ENCODE measurements around the gene TPSAB1. TPM values are rescaled to one million over a fixed set of nuclear protein-coding genes. Genes with fewer than 3 reads are reported as not detected.

Gene TPSAB1
- polyA plus RNA-seq, 3 donors = not detected

DNA sequence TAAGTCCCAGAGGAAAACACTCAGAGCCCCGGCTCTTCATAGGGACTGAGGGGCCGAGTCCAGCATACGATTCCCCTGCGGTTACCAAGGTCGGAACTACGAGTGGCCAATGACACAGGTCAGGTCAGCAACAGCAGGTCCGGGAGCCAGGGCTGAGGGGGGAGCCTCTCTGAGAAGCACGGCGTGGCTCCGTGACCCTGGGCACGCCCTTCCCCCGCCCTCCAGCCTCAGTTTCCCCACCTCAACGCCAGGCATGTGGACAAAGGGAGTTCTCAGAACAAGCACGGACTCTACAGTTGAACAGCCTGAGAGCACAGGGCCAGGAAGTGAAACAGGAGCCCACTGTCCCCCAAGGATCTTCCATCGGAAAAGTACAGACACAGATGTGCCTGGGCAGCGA lies 41.0 kb downstream of the TPSAB1 start:
- no peak for DNase-seq (ENCODE audit: low read depth in 3 of 3, low spot score in 2 of 3)

DNA sequence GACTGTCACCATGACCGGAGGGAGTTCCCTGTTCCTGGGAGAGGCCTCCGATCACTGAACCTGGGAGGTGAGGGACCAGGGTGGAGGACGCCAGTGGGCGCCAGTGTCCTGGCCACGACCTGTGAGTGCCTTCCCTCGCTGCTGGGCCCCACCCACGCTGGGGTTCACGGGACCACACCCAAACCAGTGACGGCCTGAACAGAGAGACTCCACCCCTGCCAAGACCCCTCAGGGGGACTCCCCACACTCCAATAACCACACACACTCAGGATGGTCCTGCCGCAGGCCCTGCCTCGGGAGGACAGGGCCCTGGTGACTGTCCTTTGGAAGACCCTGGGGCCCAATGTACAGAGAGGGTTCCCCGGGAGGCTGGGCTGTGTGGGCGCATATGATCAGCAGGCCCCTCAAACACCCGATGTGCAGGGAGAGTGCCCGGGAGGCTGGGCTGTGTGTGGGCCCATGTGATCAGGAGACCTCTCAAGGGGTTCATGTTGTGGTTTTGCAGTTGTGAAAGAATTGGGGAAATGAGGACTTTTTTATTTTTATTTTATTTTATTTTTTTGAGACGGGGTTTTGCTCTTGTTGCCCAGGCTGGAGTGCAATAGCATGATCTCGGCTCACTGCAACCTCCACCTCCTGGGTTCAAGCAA lies 41.9 kb downstream of the TPSAB1 start:
- DNase-seq (ENCODE audit: low read depth in 3 of 3, low spot score in 2 of 3) = no peak

DNA sequence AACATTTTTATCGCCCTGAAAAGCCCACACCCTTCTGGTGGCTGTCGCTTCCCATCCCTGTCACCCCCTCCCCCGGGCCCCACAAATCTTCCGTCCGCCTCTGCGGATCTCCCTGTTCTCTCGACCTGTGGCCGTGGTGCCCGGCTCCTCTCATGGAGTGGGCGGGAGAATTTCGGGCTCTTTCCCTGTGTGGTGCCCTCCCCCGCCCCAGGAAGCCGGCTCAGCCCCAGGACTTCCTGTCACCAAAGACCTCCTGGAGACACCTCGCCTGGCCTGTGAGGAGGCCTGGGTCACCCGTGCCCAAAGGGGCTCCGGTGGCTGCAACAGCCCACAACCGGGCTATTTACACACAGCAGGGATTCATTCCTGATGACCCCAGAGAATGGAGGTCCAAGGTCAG lies 42.8 kb downstream of the TPSAB1 start:
- DNase-seq (ENCODE audit: low read depth in 3 of 3, low spot score in 2 of 3) = no peak

DNA sequence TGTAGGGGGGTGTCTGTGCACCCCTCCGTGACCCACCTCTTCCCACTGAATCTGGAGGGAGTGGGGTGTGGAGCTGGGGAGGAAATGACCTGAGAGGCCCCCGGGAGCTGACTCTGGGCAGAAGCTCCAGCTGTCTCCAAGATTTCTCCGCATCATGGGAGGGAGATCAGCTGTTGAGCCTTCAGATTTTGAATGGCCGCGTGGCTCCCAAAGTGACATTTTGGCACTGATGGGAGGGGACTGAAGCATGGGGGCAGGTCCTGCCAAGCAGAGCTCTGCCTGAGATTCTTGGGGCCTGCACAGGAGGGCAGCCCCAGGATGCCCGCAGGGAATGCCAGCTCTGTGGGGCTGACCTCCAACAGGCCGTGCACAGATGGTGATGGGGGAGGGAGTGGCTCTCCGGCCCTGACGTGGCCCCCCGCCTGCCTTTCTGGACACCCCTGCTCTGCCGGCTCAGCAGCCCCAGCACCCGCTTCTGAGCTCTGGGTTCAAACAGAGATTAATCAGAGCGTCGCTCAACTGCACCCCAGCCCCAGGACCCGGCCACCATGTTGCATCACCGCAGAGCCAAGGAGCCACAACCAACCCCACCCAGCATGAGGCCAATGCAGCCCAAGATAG lies 43.6 kb downstream of the TPSAB1 start:
- no peak for DNase-seq (ENCODE audit: low read depth in 3 of 3, low spot score in 2 of 3)

DNA sequence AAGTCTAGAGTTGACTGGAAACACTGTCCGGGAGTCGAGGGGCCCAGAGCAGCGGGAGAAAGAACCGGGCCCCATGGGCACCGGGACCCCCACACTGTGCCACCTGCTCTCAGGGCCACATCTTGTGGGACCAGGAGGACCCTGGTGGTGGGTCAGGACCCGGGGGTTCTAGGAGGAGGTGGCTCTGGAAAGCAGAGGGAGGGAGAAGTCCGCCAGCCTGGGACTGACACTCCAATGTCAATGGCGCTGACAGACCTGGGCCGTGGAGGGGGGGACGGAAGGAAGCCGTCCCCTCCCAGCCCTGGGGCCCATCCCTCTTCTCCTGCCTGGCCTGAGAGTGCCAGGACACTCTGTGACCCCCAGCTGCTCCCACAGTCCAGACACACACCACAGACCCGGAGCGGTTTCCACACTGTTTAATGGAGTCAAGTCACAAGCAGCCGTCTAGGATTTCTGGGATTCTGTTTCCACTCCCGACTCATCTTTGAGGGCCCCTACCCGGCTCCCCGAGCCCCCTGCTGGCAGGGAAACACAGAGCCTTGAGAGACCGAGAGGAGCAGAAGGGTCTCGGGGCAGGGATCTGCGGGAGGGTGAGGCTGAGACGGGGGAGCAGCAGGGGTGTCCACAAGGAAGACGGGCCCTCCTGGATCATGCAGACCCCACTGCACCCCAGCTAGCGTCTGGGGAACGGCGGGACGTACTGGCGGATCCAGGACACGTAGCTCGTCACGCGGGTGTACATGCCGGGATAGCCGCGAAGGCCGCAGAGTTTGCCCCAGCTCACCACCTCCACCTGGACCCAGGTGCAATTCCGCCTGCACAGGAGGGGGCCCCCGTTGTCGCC lies 45.4 kb downstream of the TPSAB1 start:
- no peak for DNase-seq (ENCODE audit: low read depth in 3 of 3, low spot score in 2 of 3)

DNA sequence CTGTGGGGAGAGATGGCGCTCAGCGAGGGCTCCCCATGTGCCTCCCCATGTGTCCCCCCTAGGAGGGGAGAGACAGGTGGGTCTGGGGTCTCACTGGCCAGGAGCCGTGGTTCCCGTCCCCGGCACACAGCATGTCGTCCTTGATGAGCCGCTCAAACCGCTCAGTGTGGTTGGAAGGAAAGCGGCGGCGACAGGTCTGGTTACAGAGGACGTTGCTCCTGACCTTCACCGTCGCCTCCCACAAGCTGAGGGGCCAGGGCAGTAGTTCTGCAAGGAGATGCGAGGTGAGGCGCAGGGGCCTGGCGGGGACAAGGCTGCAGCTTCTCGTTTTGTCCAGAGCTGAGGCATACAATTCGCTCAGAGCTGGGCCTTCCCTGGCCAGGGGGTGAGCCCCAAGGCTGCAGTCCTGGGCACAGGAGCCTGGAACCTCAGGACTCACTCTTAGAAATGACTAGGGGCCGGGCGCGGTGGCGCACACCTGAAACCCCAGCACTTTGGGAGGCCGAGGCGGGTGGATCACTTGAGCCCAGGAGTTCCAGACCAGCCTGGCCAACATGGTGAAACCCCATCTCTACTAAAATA lies 46.1 kb downstream of the TPSAB1 start:
- DNase-seq (ENCODE audit: low read depth in 3 of 3, low spot score in 2 of 3) = no peak

DNA sequence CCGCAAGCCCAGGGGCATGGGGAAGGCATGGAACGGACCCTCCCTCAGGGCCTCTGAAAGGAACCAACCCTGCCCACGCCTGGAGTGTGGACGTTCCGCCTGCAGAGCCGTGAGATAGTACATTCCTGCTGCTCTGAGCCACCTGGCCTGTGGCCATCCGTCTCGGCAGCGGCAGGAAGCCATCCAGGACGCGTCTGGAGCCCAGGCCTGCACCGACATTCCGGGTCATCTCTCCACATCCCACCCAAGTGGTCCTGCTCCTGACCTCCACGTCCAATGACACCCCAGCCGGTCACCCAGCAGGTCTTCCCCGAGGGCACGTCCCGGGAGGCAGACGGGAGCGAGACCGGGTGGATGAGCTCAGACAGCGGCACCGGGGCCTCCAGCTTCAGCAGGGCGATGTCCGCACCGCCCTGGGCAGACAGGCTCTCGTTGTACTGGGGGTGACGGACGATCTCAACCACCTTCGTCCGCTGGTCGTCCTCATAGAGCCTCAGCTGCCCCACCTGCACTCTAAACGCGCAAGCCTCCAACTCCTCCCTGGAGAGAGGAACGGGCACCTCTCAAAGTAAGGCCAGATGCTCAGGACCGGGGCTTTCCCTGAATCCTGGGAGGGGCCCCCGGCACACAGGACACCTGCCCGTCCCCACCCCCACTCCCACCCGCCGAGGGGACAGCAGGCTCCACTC lies 47.6 kb downstream of the TPSAB1 start:
- DNase-seq (ENCODE audit: low read depth in 3 of 3, low spot score in 2 of 3) = no peak

DNA sequence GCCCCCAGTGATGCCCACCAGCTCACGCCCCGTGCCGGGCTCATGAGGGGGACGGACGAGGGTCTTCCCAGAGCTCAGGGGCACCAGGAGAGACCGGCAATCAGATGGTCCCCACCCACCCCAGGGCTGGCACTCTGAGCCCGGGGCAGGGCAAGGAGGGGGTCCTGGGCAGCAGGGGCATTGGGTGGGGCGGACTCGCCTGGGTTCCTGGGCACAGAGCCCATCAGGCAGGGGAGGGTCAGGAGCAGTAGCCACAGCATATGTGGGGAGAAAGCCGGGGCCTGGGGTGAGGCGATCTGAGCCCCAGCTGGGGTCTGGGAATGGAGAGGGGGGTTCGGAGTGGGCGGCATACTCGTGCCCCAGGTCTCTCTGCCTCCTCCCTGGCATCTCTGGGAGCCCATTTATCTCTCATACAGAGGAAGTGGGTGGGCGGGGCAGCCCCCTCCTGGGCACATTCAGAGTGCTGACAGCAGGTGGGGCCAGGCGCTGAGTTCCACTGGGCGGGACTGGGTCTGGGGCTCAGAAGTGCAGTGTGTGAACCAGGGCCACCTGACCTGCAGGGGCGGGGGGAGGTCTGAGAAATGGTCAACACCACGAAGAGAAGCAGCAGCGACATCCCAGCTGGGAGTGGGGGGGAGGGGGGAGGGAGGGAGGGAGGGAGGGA lies 48.4 kb downstream of the TPSAB1 start:
- no peak for DNase-seq (ENCODE audit: low read depth in 3 of 3, low spot score in 2 of 3)

DNA sequence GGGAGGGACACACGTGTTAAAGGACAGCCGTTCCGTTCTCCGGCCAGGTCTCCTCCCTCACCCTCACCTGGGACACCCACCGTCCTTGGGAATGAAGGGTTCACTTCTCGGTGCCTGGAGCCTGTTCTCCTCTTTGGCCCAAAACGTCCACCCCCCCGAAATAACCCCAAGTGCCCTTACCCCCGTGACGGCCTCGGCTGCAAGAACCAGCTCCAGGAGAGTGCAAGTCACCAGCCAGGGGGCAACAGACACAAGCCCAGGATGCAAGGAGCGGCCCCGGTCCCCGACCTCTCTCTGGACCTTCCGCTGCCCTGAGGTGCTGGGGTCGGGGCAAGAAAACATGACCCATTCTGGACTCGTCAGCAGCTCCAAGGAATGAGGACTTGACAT lies 49.0 kb downstream of the TPSAB1 start:
- DNase-seq (ENCODE audit: low read depth in 3 of 3, low spot score in 2 of 3) = no peak

DNA sequence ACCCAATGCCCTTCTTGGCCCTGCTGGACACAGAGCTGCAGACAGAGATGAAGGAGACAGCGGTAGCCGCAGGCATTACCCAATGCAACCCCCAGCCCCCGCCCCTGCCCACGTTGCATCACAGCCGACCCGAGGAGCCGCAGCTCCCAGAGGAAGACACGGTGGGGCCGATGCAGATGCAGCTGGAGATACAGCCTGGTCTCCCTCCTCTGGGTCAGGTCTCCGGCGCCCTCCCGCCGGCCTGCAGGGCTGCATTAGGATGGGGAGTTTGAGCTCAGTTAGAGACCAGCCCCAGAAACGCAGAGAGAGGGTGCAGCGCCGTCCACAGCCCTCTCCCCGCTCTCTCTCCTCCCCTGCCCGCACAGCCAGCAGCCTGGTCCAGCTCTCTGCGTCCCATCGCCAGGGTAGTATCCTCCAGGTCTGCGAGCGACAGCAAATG lies 49.6 kb downstream of the TPSAB1 start:
- DNase-seq (ENCODE audit: low read depth in 3 of 3, low spot score in 2 of 3) = no peak

DNA sequence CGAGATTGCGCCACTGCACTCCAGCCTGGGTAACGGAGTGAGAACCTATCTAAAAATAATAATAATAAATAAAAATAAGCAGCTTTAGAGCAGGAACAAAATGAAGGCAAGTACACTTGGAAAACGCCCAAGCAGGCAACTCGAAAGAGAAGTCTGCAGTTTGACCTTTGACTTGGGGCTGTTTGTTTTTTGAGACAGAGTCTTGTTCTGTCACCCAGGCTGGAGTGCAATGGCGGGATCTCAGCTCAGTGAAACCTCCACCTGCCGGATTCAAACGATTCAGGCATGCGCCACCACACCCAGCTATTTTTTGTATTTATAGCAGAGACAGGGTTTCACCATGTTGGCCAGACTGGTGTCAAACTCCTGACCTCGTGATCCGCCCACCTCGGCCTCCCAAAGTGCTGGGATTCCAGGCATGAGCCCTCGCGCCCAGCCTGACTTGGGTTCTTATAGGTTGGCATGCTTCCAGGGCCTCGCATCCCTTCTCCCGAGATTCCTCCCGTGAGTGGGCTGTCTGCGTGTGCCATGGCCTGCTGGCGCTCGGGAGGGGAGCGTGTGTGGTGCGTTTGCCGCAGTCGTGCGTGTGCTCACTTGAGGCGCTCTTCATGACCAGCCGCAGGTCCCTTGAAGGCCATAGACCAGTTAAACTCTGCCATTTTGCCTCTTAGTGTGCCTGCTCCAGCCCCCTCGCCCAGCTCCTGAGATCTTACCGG lies 50.5 kb downstream of the TPSAB1 start:
- DNase-seq (ENCODE audit: low read depth in 3 of 3, low spot score in 2 of 3) = no peak

DNA sequence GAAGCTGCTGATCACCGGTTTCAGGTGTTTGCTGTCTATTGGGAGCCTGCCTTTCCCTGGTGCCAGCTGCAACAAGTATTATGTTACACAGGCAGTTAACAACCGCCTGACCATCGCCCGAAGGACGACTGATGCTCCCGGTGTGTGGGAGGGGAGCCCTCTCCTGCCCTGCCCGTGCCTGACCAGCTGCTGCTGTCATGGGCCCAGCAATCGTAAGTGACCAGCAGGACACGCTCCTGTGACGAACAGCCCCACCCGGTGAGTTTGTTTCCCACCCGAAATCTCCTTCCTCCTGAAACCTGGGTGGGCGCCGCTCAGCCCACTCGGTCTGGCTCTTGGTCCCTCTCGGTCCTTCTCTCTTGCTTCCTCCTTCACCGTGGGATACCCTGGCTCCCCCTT lies 51.1 kb downstream of the TPSAB1 start:
- peak in 1 of 3 donors; percentile 40 for DNase-seq (ENCODE audit: low read depth in 3 of 3, low spot score in 2 of 3)

Other genes starting within 250 kb of the TPSAB1 start
- under 1 TPM in 2 of 3 donors, not detected in 1; 0.18 to 0.21 TPM for gene SSTR5, start 168.0 kb upstream of the TPSAB1 start, polyA plus RNA-seq (ENCODE audit: insufficient read length in 3 of 3)
- gene C1QTNF8, start 144.5 kb upstream of the TPSAB1 start, polyA plus RNA-seq (ENCODE audit: insufficient read length in 3 of 3) = not detected
- gene CACNA1H, start 87.6 kb upstream of the TPSAB1 start, polyA plus RNA-seq (ENCODE audit: insufficient read length in 3 of 3) = 10 to 100 TPM; 16.6 to 18.4 (median 16.9) TPM
- under 1 TPM; 0.49 to 0.71 (median 0.54) TPM for gene TPSG1, start 15.4 kb upstream of the TPSAB1 start, polyA plus RNA-seq (ENCODE audit: insufficient read length in 3 of 3)
- under 1 TPM in 1 of 3 donors, not detected in 2; 0.15 TPM for gene TPSB2, start 10.5 kb upstream of the TPSAB1 start, polyA plus RNA-seq (ENCODE audit: insufficient read length in 3 of 3)
- gene TPSD1, start 15.4 kb downstream of the TPSAB1 start, polyA plus RNA-seq (ENCODE audit: insufficient read length in 3 of 3) = not detected
- 100 to 1,000 TPM; 147 to 155 (median 151) TPM for gene UBE2I, start 68.9 kb downstream of the TPSAB1 start, polyA plus RNA-seq (ENCODE audit: insufficient read length in 3 of 3)
- gene BAIAP3, start 92.9 kb downstream of the TPSAB1 start, polyA plus RNA-seq (ENCODE audit: insufficient read length in 3 of 3) = 1 to 10 TPM; 3.3 to 5.1 (median 5.1) TPM
- gene TSR3, start 111.2 kb downstream of the TPSAB1 start, polyA plus RNA-seq (ENCODE audit: insufficient read length in 3 of 3) = 10 to 100 TPM; 33.5 to 47.5 (median 38.1) TPM
- 10 to 100 TPM; 51.7 to 54.5 (median 53.1) TPM for gene GNPTG, start 111.2 kb downstream of the TPSAB1 start, polyA plus RNA-seq (ENCODE audit: insufficient read length in 3 of 3)
- 10 to 100 TPM; 11.1 to 14.0 (median 13.8) TPM for gene UNKL, start 174.0 kb downstream of the TPSAB1 start, polyA plus RNA-seq (ENCODE audit: insufficient read length in 3 of 3)
- 10 to 100 TPM; 13.7 to 14.9 (median 14.5) TPM for gene UQCC4, start 180.0 kb downstream of the TPSAB1 start, polyA plus RNA-seq (ENCODE audit: insufficient read length in 3 of 3)
- gene PERCC1, start 190.4 kb downstream of the TPSAB1 start, polyA plus RNA-seq (ENCODE audit: insufficient read length in 3 of 3) = not detected
- 1 to 10 TPM; 1.0 to 1.7 (median 1.5) TPM for gene CCDC154, start 203.9 kb downstream of the TPSAB1 start, polyA plus RNA-seq (ENCODE audit: insufficient read length in 3 of 3)
- 10 to 100 TPM; 36.6 to 42.1 (median 39.4) TPM for gene CLCN7, start 234.3 kb downstream of the TPSAB1 start, polyA plus RNA-seq (ENCODE audit: insufficient read length in 3 of 3)
- not detected for gene PTX4, start 248.2 kb downstream of the TPSAB1 start, polyA plus RNA-seq (ENCODE audit: insufficient read length in 3 of 3)

Measured in right renal cortex interstitium (tissue), 3 donors.